Osteoblast (primary cell): ENCODE results near the gene NFATC3. TPM values are rescaled to one million over a fixed set of nuclear protein-coding genes. Genes with fewer than 3 reads are reported as not detected.
A peak's percentile ranks its signal among the peaks of the same experiment; 100 is the strongest.

ENCODE experiments used
- DNase-seq: peaks from one replicate; pipeline ENCODE4 v3.0.0; 2011; ENCODE audit warnings: low spot score, mixed read lengths; ENCODE audit not compliant: insufficient read length; ENCODE audit errors: missing footprints
- H2AFZ ChIP-seq: 2 replicates; pipeline ENCODE4 v1.6.0; 2011; ENCODE audit warnings: mild to moderate bottlenecking, low read length
- H3K27ac ChIP-seq: 2 replicates; pipeline ENCODE4 v1.5.1; 2011; ENCODE audit warnings: mild to moderate bottlenecking, low read depth, low read length, moderate library complexity
- H3K27me3 ChIP-seq: 2 replicates; pipeline ENCODE4 v1.6.0; 2012; ENCODE audit warnings: mild to moderate bottlenecking, control low read depth, inconsistent platforms, low read length, moderate library complexity; ENCODE audit not compliant: insufficient read depth
- H3K36me3 ChIP-seq: 2 replicates; pipeline ENCODE4 v1.5.1; 2011; ENCODE audit warnings: mild to moderate bottlenecking, low read length, control low read depth, moderate library complexity; ENCODE audit not compliant: insufficient read depth
- H3K4me1 ChIP-seq: 2 replicates; pipeline ENCODE4 v1.5.1; 2011; ENCODE audit warnings: mild to moderate bottlenecking, low read length, control low read depth, moderate library complexity; ENCODE audit not compliant: insufficient read depth
- H3K4me2 ChIP-seq: 2 replicates; pipeline ENCODE4 v1.6.0; 2011; ENCODE audit warnings: mild to moderate bottlenecking, low read length; ENCODE audit not compliant: insufficient read depth
- H3K4me3 ChIP-seq: fragments of 200-600 bp; sonication (generic); 3 replicates; pipeline ENCODE4 v1.5.1; 2012; ENCODE audit warnings: mild to moderate bottlenecking, low read length, inconsistent platforms; ENCODE audit not compliant: insufficient read depth
- H3K79me2 ChIP-seq: 2 replicates; pipeline ENCODE4 v1.6.0; 2012; ENCODE audit warnings: mild to moderate bottlenecking, low read length, control low read depth, inconsistent platforms; ENCODE audit not compliant: insufficient read depth
- H3K9me3 ChIP-seq: 2 replicates; pipeline ENCODE4 v1.5.1; 2011; ENCODE audit warnings: low read depth, low read length, control low read depth
- H4K20me1 ChIP-seq: 2 replicates; pipeline ENCODE4 v1.6.0; 2012; ENCODE audit warnings: mild to moderate bottlenecking, low read length, control low read depth; ENCODE audit not compliant: insufficient read depth
- CTCF ChIP-seq: IDR thresholded peaks from 2 replicates; pipeline ENCODE4 v1.5.1; 2011; ENCODE audit warnings: mild to moderate bottlenecking, low read depth, low read length, moderate library complexity; ENCODE audit errors: extremely low read depth
- total RNA-seq: library from RNA; depleted of rRNA; stranded (reverse); fragments of >200 nt; gene quantifications from 2 replicates; pipeline ENCODE4 v1.2.3, GENCODE V29; 2012

The NFATC3 gene
- total RNA-seq, 1 donor: 36.2 TPM

- H3K4me3 ChIP-seq: peak overlapping the region; percentile 85
- H3K27ac ChIP-seq: peak overlapping the region; percentile 44
- H4K20me1 ChIP-seq: peaks cover 9% of the 10 kb centered on the region
- H3K27me3 ChIP-seq: no peaks in the 10 kb centered on the region
- H3K36me3 ChIP-seq: no peaks in the 10 kb centered on the region
- H3K4me1 ChIP-seq: peaks cover 39% of the 10 kb centered on the region
- TF ChIP-seq CTCF: no peak
- peak overlapping the region; percentile 90 for H3K4me2 ChIP-seq
- peaks cover 54% of the 10 kb centered on the region for H3K79me2 ChIP-seq
- peak; percentile 92 for DNase-seq
- H3K9me3 ChIP-seq: no peaks in the 10 kb centered on the region
- peak overlapping the region; percentile 24 for H2AFZ ChIP-seq
Measured at GRCh38 chr16:68086336-68086841, 1.2 kb downstream of the NFATC3 start.

DNA sequence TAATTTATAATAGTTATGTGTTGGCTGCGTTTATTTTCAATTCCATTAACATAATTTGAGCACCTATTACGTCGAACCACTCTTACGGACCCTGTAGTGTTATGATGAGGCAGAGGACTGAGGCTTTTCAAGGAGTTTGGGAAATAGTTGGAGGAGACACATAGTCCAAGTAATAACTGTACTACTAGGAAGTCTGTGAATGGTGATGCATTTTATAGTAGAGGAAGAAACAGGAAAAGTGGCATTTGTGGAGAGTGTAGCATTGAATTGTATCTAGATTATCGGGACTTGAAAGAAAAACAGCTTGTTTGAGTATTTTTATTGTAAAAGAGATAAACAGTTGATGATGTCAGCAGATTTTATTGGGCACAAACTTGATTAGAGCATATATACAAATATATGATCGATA is 1.7 kb downstream of the NFATC3 start:
- H3K4me2 ChIP-seq: peak overlapping the region; percentile 90
- DNase-seq: no peak
- peaks cover 9% of the 10 kb centered on the region for H4K20me1 ChIP-seq
- peak overlapping the region; percentile 24 for H2AFZ ChIP-seq
- H3K27me3 ChIP-seq: no peaks in the 10 kb centered on the region
- H3K79me2 ChIP-seq: peaks cover 59% of the 10 kb centered on the region
- H3K4me3 ChIP-seq: peak overlapping the region; percentile 85
- H3K4me1 ChIP-seq: peaks cover 39% of the 10 kb centered on the region
- TF ChIP-seq CTCF: no peak
- H3K9me3 ChIP-seq: no peaks in the 10 kb centered on the region
- peak overlapping the region; percentile 11 for H3K27ac ChIP-seq
- H3K36me3 ChIP-seq: no peaks in the 10 kb centered on the region

DNA sequence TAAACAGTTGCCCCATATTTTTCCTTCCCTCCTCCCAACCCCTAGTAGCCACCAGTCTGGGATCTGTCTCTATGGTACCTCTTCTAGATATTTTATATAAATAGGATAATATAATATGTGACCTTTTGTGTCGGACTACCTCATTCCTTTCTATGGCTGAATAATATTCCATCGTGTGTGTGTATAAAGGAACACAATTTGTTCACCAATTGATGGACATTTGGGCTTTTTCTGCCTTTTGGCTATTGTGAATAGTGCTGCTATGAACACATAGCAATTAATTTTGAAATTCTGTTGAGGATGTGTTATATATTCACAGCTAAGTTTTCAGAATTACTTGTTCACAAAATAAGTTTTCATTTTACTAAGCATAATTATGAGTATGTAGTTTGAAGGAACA is 2.5 kb downstream of the NFATC3 start:
- no peak overlapping the region for H3K4me3 ChIP-seq
- H3K4me1 ChIP-seq: peaks cover 38% of the 10 kb centered on the region

More for the DNA sequence above, 2.5 kb downstream of the NFATC3 start:
- H3K36me3 ChIP-seq: no peaks in the 10 kb centered on the region
- peak overlapping the region; percentile 90 for H3K4me2 ChIP-seq
- TF ChIP-seq CTCF: no peak
- H3K27ac ChIP-seq: no peak overlapping the region
- no peak for DNase-seq
- peaks cover 9% of the 10 kb centered on the region for H4K20me1 ChIP-seq
- no peaks in the 10 kb centered on the region for H3K9me3 ChIP-seq
- H3K79me2 ChIP-seq: peaks cover 67% of the 10 kb centered on the region
- no peaks in the 10 kb centered on the region for H3K27me3 ChIP-seq
- H2AFZ ChIP-seq: no peak overlapping the region
